ENCODE data around the gene SPARCL1.
"Not testable (repeated sequence)": the region's sequence is repeated elsewhere in the genome, so short reads cannot be mapped to it uniquely, and the experiment has no call there.

SPARCL1 gene

GRCh38 chr4:87499403-87500091, 29.6 kb downstream of the SPARCL1 start:
- DNase-seq: peak in 1 of 5 donors; percentile 71

GRCh38 chr4:87498446-87498900, 30.7 kb downstream of the SPARCL1 start:
- peak in 1 of 5 donors; percentile 56 for DNase-seq

GRCh38 chr4:87497578-87497977, 31.6 kb downstream of the SPARCL1 start:
- no peak for DNase-seq

- DNase-seq: peak in 2 of 5 donors; percentile 5 to 6
Measured at GRCh38 chr4:87497159-87497558, 32.0 kb downstream of the SPARCL1 start.

- no peak for DNase-seq
Measured at GRCh38 chr4:87493115-87493514, 36.1 kb downstream of the SPARCL1 start.

- DNase-seq: not testable (repeated sequence)
Measured at GRCh38 chr4:87491851-87492250, 37.3 kb downstream of the SPARCL1 start.

GRCh38 chr4:87491436-87491835, 37.7 kb downstream of the SPARCL1 start:
- DNase-seq: no peak

- DNase-seq: no peak
Measured at GRCh38 chr4:87490664-87491369, 38.4 kb downstream of the SPARCL1 start.

GRCh38 chr4:87489678-87490077, 39.5 kb downstream of the SPARCL1 start:
- DNase-seq: no peak

GRCh38 chr4:87488666-87489065, 40.5 kb downstream of the SPARCL1 start:
- not testable (repeated sequence) for DNase-seq

GRCh38 chr4:87483247-87483646, 45.9 kb downstream of the SPARCL1 start:
- DNase-seq: not testable (repeated sequence)

- no peak for DNase-seq
Measured at GRCh38 chr4:87481377-87481776, 47.8 kb downstream of the SPARCL1 start.

GRCh38 chr4:87478732-87479250, 50.4 kb downstream of the SPARCL1 start:
- DNase-seq: no peak

GRCh38 chr4:87476934-87477333, 52.2 kb downstream of the SPARCL1 start:
- DNase-seq: no peak

GRCh38 chr4:87469390-87469789, 59.8 kb downstream of the SPARCL1 start:
- peak in 1 of 5 donors; percentile 2 for DNase-seq

GRCh38 chr4:87465739-87466366, 63.3 kb downstream of the SPARCL1 start:
- DNase-seq: peak in 1 of 5 donors; percentile 28

GRCh38 chr4:87462102-87462501, 67.1 kb downstream of the SPARCL1 start:
- DNase-seq: no peak

- no peak for DNase-seq
Measured at GRCh38 chr4:87461281-87461700, 67.9 kb downstream of the SPARCL1 start.

- DNase-seq: no peak
Measured at GRCh38 chr4:87458913-87459312, 70.3 kb downstream of the SPARCL1 start.

- DNase-seq: no peak
Measured at GRCh38 chr4:87451537-87451936, 77.6 kb downstream of the SPARCL1 start.

GRCh38 chr4:87446375-87446774, 82.8 kb downstream of the SPARCL1 start:
- DNase-seq: not testable (repeated sequence)

- no peak for DNase-seq
Measured at GRCh38 chr4:87445964-87446363, 83.2 kb downstream of the SPARCL1 start.

GRCh38 chr4:87444741-87445140, 84.4 kb downstream of the SPARCL1 start:
- DNase-seq: no peak

Data from T-helper 1 cell (primary cell).